HG03378 (cell line): ENCODE results near the gene SLC16A6.
"Not testable (repeated sequence)": the region's sequence is repeated elsewhere in the genome, so short reads cannot be mapped to it uniquely, and the experiment has no call there.

Experiments used
- ATAC-seq: cut with Tn5 transposase; IDR thresholded peaks from one replicate; pipeline ENCODE4 v1.9.1; 2021; ENCODE audit warnings: mild to moderate bottlenecking, moderate library complexity; ENCODE audit not compliant: unreplicated experiment

The SLC16A6 gene

GRCh38 chr17:68291836-68292688 is 1.1 kb upstream of the SLC16A6 start:
- peak; percentile 47 for ATAC-seq

- ATAC-seq, result no peak
Measured at GRCh38 chr17:68290268-68290954, 516 bp downstream of the SLC16A6 start.

- ATAC-seq, result no peak
Measured at GRCh38 chr17:68289936-68290267, 1.0 kb downstream of the SLC16A6 start.

- no peak for ATAC-seq
Measured at GRCh38 chr17:68289473-68289872, 1.5 kb downstream of the SLC16A6 start.

GRCh38 chr17:68288804-68289203 is 2.1 kb downstream of the SLC16A6 start:
- peak; percentile 20 for ATAC-seq

- ATAC-seq, result peak; percentile 29
Measured at GRCh38 chr17:68288375-68288774, 2.6 kb downstream of the SLC16A6 start.

- not testable (repeated sequence) for ATAC-seq
Measured at GRCh38 chr17:68281965-68282364, 9.0 kb downstream of the SLC16A6 start.

GRCh38 chr17:68277807-68278206 is 13.1 kb downstream of the SLC16A6 start:
- ATAC-seq, result no peak

GRCh38 chr17:68276339-68276738 is 14.6 kb downstream of the SLC16A6 start:
- not testable (repeated sequence) for ATAC-seq

- ATAC-seq, result no peak
Measured at GRCh38 chr17:68273722-68274121, 17.2 kb downstream of the SLC16A6 start.

GRCh38 chr17:68265833-68266232 is 25.1 kb downstream of the SLC16A6 start:
- ATAC-seq, result not testable (repeated sequence)

- ATAC-seq, result peak; percentile 52
Measured at GRCh38 chr17:68263101-68263681, 27.7 kb downstream of the SLC16A6 start.

GRCh38 chr17:68262467-68262866 is 28.5 kb downstream of the SLC16A6 start:
- not testable (repeated sequence) for ATAC-seq

GRCh38 chr17:68260051-68260762 is 30.7 kb downstream of the SLC16A6 start:
- no peak for ATAC-seq

GRCh38 chr17:68259648-68259951 is 31.3 kb downstream of the SLC16A6 start:
- not testable (repeated sequence) for ATAC-seq

GRCh38 chr17:68258890-68259647 is 31.9 kb downstream of the SLC16A6 start:
- peak; percentile 65 for ATAC-seq

GRCh38 chr17:68257934-68258333 is 33.0 kb downstream of the SLC16A6 start:
- no peak for ATAC-seq

- not testable (repeated sequence) for ATAC-seq
Measured at GRCh38 chr17:68256701-68257100, 34.2 kb downstream of the SLC16A6 start.

- ATAC-seq, result no peak
Measured at GRCh38 chr17:68255731-68256538, 35.0 kb downstream of the SLC16A6 start.

GRCh38 chr17:68255151-68255550 is 35.8 kb downstream of the SLC16A6 start:
- ATAC-seq, result no peak
